ENCODE measurements around the gene PCMTD2. TPM values are rescaled to one million over a fixed set of nuclear protein-coding genes. Genes with fewer than 3 reads are reported as not detected.
A peak's percentile ranks its signal among the peaks of the same experiment; 100 is the strongest.

The PCMTD2 gene
- total RNA-seq, 1 donor from 2014 or later: 101 TPM

- Mint-ChIP-seq H3K4me3 (no peak overlapping the region), H3K4me1 (ENCODE audit: unreplicated experiment) (peaks cover 9% of the 10 kb centered on the region), H3K27ac (no peak overlapping the region), H3K27me3 (peaks cover 25% of the 10 kb centered on the region), H3K9me3 (no peaks in the 10 kb centered on the region), H3K36me3 (no peaks in the 10 kb centered on the region)
- DNase-seq (ENCODE audit: extremely low spot score, unreplicated experiment): no peak
- TF ChIP-seq CTCF (conservative IDR thresholded peaks at IDR 0.05): no peak
These were observed 2.6 kb upstream of the PCMTD2 start for GRCh38 chr20:64253000-64253383.

GRCh38 chr20:64253443-64253842, 2.1 kb upstream of the PCMTD2 start:
- Mint-ChIP-seq H3K9me3 (no peaks in the 10 kb centered on the region), H3K36me3 (no peaks in the 10 kb centered on the region), H3K27ac (no peak overlapping the region), H3K4me1 (ENCODE audit: unreplicated experiment) (peaks cover 13% of the 10 kb centered on the region), H3K4me3 (peak overlapping the region; percentile 76), H3K27me3 (peaks cover 25% of the 10 kb centered on the region)
- no peak for TF ChIP-seq CTCF (conservative IDR thresholded peaks at IDR 0.05)
- no peak for DNase-seq (ENCODE audit: extremely low spot score, unreplicated experiment)

GRCh38 chr20:64254156-64254555, 1.4 kb upstream of the PCMTD2 start:
- no peak for DNase-seq (ENCODE audit: extremely low spot score, unreplicated experiment)
- no peaks in the 10 kb centered on the region for H3K9me3 Mint-ChIP-seq
- H3K4me1 Mint-ChIP-seq (ENCODE audit: unreplicated experiment): peaks cover 19% of the 10 kb centered on the region
- no peak for TF ChIP-seq CTCF (conservative IDR thresholded peaks at IDR 0.05)
- H3K27ac Mint-ChIP-seq: peak overlapping the region; percentile 77
- H3K27me3 Mint-ChIP-seq: peaks cover 23% of the 10 kb centered on the region
- H3K36me3 Mint-ChIP-seq: no peaks in the 10 kb centered on the region
- peak overlapping the region; percentile 81 for H3K4me3 Mint-ChIP-seq

- no peaks in the 10 kb centered on the region for H3K9me3 Mint-ChIP-seq
- H3K27me3 Mint-ChIP-seq: peaks cover 18% of the 10 kb centered on the region
- H3K4me3 Mint-ChIP-seq: peak overlapping the region; percentile 81
- no peak for DNase-seq (ENCODE audit: extremely low spot score, unreplicated experiment)
- H3K36me3 Mint-ChIP-seq: no peaks in the 10 kb centered on the region
- no peak for TF ChIP-seq CTCF (conservative IDR thresholded peaks at IDR 0.05)
- H3K4me1 Mint-ChIP-seq (ENCODE audit: unreplicated experiment): peaks cover 22% of the 10 kb centered on the region
- peak overlapping the region; percentile 77 for H3K27ac Mint-ChIP-seq
These were observed 782 bp upstream of the PCMTD2 start for GRCh38 chr20:64254571-64255360.

- H3K4me1 Mint-ChIP-seq (ENCODE audit: unreplicated experiment): peaks cover 35% of the 10 kb centered on the region
- H3K27ac Mint-ChIP-seq: peak overlapping the region; percentile 88
- no peaks in the 10 kb centered on the region for H3K36me3 Mint-ChIP-seq
- no peaks in the 10 kb centered on the region for H3K9me3 Mint-ChIP-seq
- TF ChIP-seq CTCF (conservative IDR thresholded peaks at IDR 0.05): no peak
- H3K4me3 Mint-ChIP-seq: peak overlapping the region; percentile 95
- peaks cover 5% of the 10 kb centered on the region for H3K27me3 Mint-ChIP-seq
- no peak for DNase-seq (ENCODE audit: extremely low spot score, unreplicated experiment)
These were observed 861 bp downstream of the PCMTD2 start for GRCh38 chr20:64256282-64256935.

Measured in type B pancreatic cell (in vitro differentiated cells).